Measurements from ENCODE around the gene MPLKIP.

- TF ChIP-seq CTCF (IDR thresholded peaks at IDR 0.05), result no peak
- no peak for TF ChIP-seq ZFX (IDR thresholded peaks at IDR 0.05; ENCODE audit: borderline replicate concordance)
These were observed 11.5 kb downstream of the MPLKIP start for GRCh38 chr7:40122940-40123254.

All from 22Rv1 (cell line).